HG03066 (cell line): ENCODE data around the gene MAP3K21.
A peak's percentile ranks its signal among the peaks of the same experiment; 100 is the strongest.

Source experiments
- ATAC-seq: cut with Tn5 transposase; IDR thresholded peaks from one replicate; pipeline ENCODE4 v1.9.1; 2021; ENCODE audit warnings: low read depth; ENCODE audit not compliant: unreplicated experiment

The MAP3K21 gene

GRCh38 chr1:233327651-233328141 is at the start of gene MAP3K21:
Gene MAP3K21 (plus strand): TSS chr1:233327724. CDS start chr1:233328029, 305 bp downstream.
- peak; percentile 38 for ATAC-seq

- ATAC-seq: no peak
Measured at GRCh38 chr1:233278631-233279030, 48.9 kb upstream of the MAP3K21 start.

- ATAC-seq: no peak
Measured at GRCh38 chr1:233279971-233280370, 47.6 kb upstream of the MAP3K21 start.

GRCh38 chr1:233281711-233282581 is 45.6 kb upstream of the MAP3K21 start:
- ATAC-seq: peak; percentile 90

- no peak for ATAC-seq
Measured at GRCh38 chr1:233282582-233282886, 45.0 kb upstream of the MAP3K21 start.

- no peak for ATAC-seq
Measured at GRCh38 chr1:233289676-233290075, 37.8 kb upstream of the MAP3K21 start.

- no peak for ATAC-seq
Measured at GRCh38 chr1:233290396-233291034, 37.0 kb upstream of the MAP3K21 start.

- ATAC-seq: no peak
Measured at GRCh38 chr1:233293556-233294446, 33.7 kb upstream of the MAP3K21 start.

GRCh38 chr1:233294913-233295236 is 32.6 kb upstream of the MAP3K21 start:
- ATAC-seq: peak; percentile 25

GRCh38 chr1:233295237-233295974 is 32.1 kb upstream of the MAP3K21 start, which contains the start of gene PCNX2:
Gene PCNX2 (minus strand): TSS chr1:233295725. CDS start chr1:233295478, 247 bp downstream.
- ATAC-seq: peak; percentile 77

- ATAC-seq: no peak
Measured at GRCh38 chr1:233295975-233296322, 31.6 kb upstream of the MAP3K21 start.

- no peak for ATAC-seq
Measured at GRCh38 chr1:233299450-233299849, 28.1 kb upstream of the MAP3K21 start.

GRCh38 chr1:233300326-233300725 is 27.2 kb upstream of the MAP3K21 start:
- no peak for ATAC-seq

GRCh38 chr1:233304489-233305102 is 22.9 kb upstream of the MAP3K21 start:
- no peak for ATAC-seq

- ATAC-seq: no peak
Measured at GRCh38 chr1:233313434-233314155, 13.9 kb upstream of the MAP3K21 start.

GRCh38 chr1:233315718-233316301 is 11.7 kb upstream of the MAP3K21 start:
- no peak for ATAC-seq

GRCh38 chr1:233316473-233316872 is 11.1 kb upstream of the MAP3K21 start:
- no peak for ATAC-seq

- no peak for ATAC-seq
Measured at GRCh38 chr1:233319272-233319671, 8.3 kb upstream of the MAP3K21 start.

GRCh38 chr1:233320023-233320422 is 7.5 kb upstream of the MAP3K21 start:
- no peak for ATAC-seq
